ENCODE data around the gene SLC38A10. TPM values are rescaled to one million over a fixed set of nuclear protein-coding genes. Genes with fewer than 3 reads are reported as not detected.

The SLC38A10 gene
- total RNA-seq, 2 experiments from 2014 or later = 56.0 to 147 TPM

GRCh38 chr17:81256616-81257015 is 38.5 kb downstream of the SLC38A10 start:
- Histone ChIP-seq H3K4me1 (ENCODE audit: insufficient read depth, low read length, poor library complexity, severe bottlenecking) (peaks cover 17% of the 10 kb centered on the region), H3K4me3 (ENCODE audit: low read depth, low read length, poor library complexity, severe bottlenecking) (no peak overlapping the region), H4K20me1 (ENCODE audit: insufficient read depth, low read length) (no peaks in the 10 kb centered on the region), H3K36me3 (ENCODE audit: insufficient read depth, low read length) (peaks cover 24% of the 10 kb centered on the region; the same call in 1 of the 2 replicates), H2AFZ (ENCODE audit: low read length) (no peak overlapping the region), H3K79me2 (ENCODE audit: insufficient read depth, low read depth, low read length) (no peaks in the 10 kb centered on the region), H3K9me3 (ENCODE audit: low read length) (no peaks in the 10 kb centered on the region), H3K9me2 (ENCODE audit: insufficient read depth, low read length) (no peaks in the 10 kb centered on the region), H3K27ac (ENCODE audit: low read depth, low read length, poor library complexity, severe bottlenecking) (no peak overlapping the region), H3K4me2 (ENCODE audit: low read length) (no peak overlapping the region)
- ChIA-PET POLR2A (no interaction called here), CTCF (ENCODE audit: unreplicated experiment) (no interaction called here)
- BruUV-seq (replicated peaks) = no TSS peak
- intact Hi-C loops (cut with micrococcal nuclease; ENCODE audit: unreplicated experiment) = no loop called here
- DNase-seq (ENCODE audit: low spot score) = no peak
- no peak for TF ChIP-seq CTCF (conservative IDR thresholded peaks at IDR 0.05; ENCODE audit: low read length)
- no peak for TF ChIP-seq EZH2phosphoT487 (IDR thresholded peaks at IDR 0.05; ENCODE audit: borderline replicate concordance, low read depth, low read length)

- no peak for DNase-seq (ENCODE audit: low spot score)
- Histone ChIP-seq H4K20me1 (ENCODE audit: insufficient read depth, low read length) (no peaks in the 10 kb centered on the region), H3K79me2 (ENCODE audit: insufficient read depth, low read depth, low read length) (no peaks in the 10 kb centered on the region), H3K9me3 (ENCODE audit: low read length) (no peaks in the 10 kb centered on the region), H3K4me2 (ENCODE audit: low read length) (no peak overlapping the region), H3K9me2 (ENCODE audit: insufficient read depth, low read length) (no peaks in the 10 kb centered on the region), H3K4me1 (ENCODE audit: insufficient read depth, low read length, poor library complexity, severe bottlenecking) (peaks cover 32% of the 10 kb centered on the region), H3K27ac (ENCODE audit: low read depth, low read length, poor library complexity, severe bottlenecking) (no peak overlapping the region), H3K36me3 (ENCODE audit: insufficient read depth, low read length) (peaks cover 25% of the 10 kb centered on the region), H3K4me3 (ENCODE audit: low read depth, low read length, poor library complexity, severe bottlenecking) (no peak overlapping the region), H2AFZ (ENCODE audit: low read length) (no peak overlapping the region)
- intact Hi-C loops (cut with micrococcal nuclease; ENCODE audit: unreplicated experiment) = no loop called here
- ChIA-PET CTCF (ENCODE audit: unreplicated experiment) (no interaction called here), POLR2A (no interaction called here)
- BruUV-seq (replicated peaks) = no TSS peak
- TF ChIP-seq CTCF (conservative IDR thresholded peaks at IDR 0.05; ENCODE audit: low read length) = peak; percentile 59
- no peak for TF ChIP-seq EZH2phosphoT487 (IDR thresholded peaks at IDR 0.05; ENCODE audit: borderline replicate concordance, low read depth, low read length)
Measured at GRCh38 chr17:81254955-81255717, 40.0 kb downstream of the SLC38A10 start.

Data from OCI-LY7 (cell line).